Measurements from ENCODE around the gene BCAS3. TPM values are rescaled to one million over a fixed set of nuclear protein-coding genes. Genes with fewer than 3 reads are reported as not detected.

BCAS3 gene
- total RNA-seq, 2 experiments from 2014 or later = 20.1 to 31.8 TPM

DNA sequence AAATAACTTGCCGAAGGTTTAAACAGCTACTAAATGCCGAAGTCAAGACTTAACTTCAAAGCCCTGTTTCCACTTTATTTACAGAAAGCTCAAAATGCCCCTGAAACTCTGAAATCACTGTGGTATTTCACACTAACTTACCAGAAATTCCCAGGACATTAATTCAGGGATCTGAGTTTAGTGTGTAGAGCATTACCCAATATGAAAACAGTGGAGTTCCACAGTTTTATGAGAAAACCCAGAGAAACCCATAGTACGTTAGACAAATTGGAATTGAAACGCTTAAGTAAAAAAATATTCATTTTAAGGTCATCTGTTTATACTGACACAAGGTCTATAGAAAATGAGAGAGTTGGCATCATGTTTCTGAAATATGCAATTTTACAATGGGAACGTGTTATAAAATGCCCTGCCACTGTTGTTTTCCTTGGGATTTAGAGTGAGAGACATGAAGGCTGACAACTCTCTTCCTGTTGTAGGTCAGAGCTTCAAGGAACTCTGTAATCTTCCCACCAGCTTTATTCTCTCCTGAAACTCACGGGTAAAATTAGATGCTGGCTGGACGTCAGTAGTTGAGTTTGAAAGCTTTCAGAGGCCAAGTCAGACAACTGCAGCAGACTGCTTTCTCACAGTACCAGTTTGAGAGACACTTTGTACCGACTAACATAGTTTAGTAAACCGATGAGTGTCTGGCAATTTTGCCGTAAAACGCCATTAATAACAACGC lies 582.6 kb downstream of the BCAS3 start:
- Mint-ChIP-seq H3K27ac (no peak overlapping the region), H3K4me1 (ENCODE audit: low read depth) (no peaks in the 10 kb centered on the region), H3K36me3 (ENCODE audit: low read depth) (no peaks in the 10 kb centered on the region), H3K9me3 (no peaks in the 10 kb centered on the region), H3K4me3 (no peak overlapping the region), H3K27me3 (no peaks in the 10 kb centered on the region)
- no peak for ATAC-seq (ENCODE audit: poor library complexity)
- no peak for DNase-seq
- ChIA-PET POLR2A (no interaction called here), CTCF (no interaction called here)
- Histone ChIP-seq H3K4me1 (ENCODE audit: insufficient read depth, low read length) (no peaks in the 10 kb centered on the region), H3K4me3 (ENCODE audit: low read length) (no peak overlapping the region), H3K36me3 (ENCODE audit: insufficient read depth, low read length) (no peaks in the 10 kb centered on the region), H3K27ac (ENCODE audit: low read depth in 1 of 2, low read length in 2 of 2) (no peak overlapping the region), H3K9me3 (ENCODE audit: control insufficient read depth in 1 of 2, insufficient read depth in 1 of 2, low read length in 2 of 2) (no peaks in the 10 kb centered on the region), H3K27me3 (ENCODE audit: control insufficient read depth in 1 of 2, insufficient read depth in 2 of 2, low read length in 2 of 2) (no peaks in the 10 kb centered on the region)
- TF ChIP-seq, protein P1, sequence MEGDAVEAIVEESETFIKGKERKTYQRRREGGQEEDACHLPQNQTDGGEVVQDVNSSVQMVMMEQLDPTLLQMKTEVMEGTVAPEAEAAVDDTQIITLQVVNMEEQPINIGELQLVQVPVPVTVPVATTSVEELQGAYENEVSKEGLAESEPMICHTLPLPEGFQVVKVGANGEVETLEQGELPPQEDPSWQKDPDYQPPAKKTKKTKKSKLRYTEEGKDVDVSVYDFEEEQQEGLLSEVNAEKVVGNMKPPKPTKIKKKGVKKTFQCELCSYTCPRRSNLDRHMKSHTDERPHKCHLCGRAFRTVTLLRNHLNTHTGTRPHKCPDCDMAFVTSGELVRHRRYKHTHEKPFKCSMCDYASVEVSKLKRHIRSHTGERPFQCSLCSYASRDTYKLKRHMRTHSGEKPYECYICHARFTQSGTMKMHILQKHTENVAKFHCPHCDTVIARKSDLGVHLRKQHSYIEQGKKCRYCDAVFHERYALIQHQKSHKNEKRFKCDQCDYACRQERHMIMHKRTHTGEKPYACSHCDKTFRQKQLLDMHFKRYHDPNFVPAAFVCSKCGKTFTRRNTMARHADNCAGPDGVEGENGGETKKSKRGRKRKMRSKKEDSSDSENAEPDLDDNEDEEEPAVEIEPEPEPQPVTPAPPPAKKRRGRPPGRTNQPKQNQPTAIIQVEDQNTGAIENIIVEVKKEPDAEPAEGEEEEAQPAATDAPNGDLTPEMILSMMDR (IDR thresholded peaks at IDR 0.05) = no peak
- intact Hi-C loops (cut with DNase I, micrococcal nuclease) = no loop called here

DNA sequence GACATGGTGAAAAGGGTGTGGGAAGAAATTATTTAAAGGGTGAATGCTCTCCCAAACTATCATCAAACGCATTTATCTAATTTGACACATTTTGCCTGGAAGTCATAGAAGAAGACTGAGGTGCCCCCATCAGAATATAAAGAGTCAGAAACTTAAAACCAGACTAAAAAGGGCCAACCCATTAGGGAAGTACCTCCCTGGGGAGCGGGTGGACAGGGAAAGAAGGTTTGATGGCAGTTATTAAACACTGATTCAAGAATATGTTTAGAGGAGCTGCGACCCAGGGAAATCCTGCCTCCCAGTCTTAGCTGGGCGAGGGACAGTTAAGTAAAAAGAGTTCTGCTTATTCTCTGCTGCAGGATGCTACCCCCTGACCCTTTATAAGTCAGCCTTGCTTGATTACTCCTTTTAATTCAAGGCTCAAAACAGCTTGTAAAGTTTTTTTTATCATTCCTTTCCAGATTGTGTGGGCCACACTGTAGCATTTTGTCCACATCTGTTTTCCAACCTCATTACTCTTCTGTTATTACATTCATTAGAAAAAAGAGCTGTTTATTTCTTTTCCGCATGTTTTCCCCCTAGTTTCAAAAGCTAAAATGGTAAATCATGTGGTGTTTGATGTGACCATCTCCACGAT lies 583.5 kb downstream of the BCAS3 start:
- POLR2A ChIA-PET = no interaction called here
- CTCF ChIA-PET = no interaction called here
- H3K9me3 Mint-ChIP-seq = no peaks in the 10 kb centered on the region

DNA sequence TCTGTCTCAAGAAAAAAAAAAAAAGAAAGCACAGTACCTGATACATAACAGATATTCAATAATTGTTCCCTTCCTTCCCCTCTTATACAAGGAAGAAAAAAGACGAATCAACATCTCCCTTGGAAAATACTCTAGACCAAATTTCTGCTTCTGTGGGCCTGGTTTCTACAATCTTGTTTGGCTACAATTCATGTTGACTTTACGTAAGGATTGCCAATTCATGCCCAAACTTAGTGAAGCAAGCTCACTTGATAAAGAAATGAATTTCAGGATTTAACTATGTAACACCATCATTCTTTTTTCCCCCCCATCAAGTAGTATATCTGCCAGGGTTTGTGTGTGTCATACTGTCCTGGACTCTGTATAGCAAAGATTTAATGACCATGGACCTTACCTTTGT lies 587.7 kb downstream of the BCAS3 start:
- Histone ChIP-seq H3K9me3 (ENCODE audit: control insufficient read depth in 1 of 2, insufficient read depth in 1 of 2, low read length in 2 of 2) (no peaks in the 10 kb centered on the region), H3K27me3 (ENCODE audit: control insufficient read depth in 1 of 2, insufficient read depth in 2 of 2, low read length in 2 of 2) (no peaks in the 10 kb centered on the region), H3K4me1 (ENCODE audit: insufficient read depth, low read length) (no peaks in the 10 kb centered on the region), H3K36me3 (ENCODE audit: insufficient read depth, low read length) (no peaks in the 10 kb centered on the region), H3K27ac (ENCODE audit: low read depth in 1 of 2, low read length in 2 of 2) (no peak overlapping the region), H3K4me3 (ENCODE audit: low read length) (no peak overlapping the region)
- ATAC-seq (ENCODE audit: poor library complexity) = no peak
- intact Hi-C loops (cut with DNase I, micrococcal nuclease) = no loop called here
- TF ChIP-seq, protein P1 (IDR thresholded peaks at IDR 0.05) = no peak
- no peaks in the 10 kb centered on the region for H3K27me3 Mint-ChIP-seq
- H3K4me1 Mint-ChIP-seq (ENCODE audit: low read depth) = no peaks in the 10 kb centered on the region
- ChIA-PET CTCF (no interaction called here), POLR2A (no interaction called here)
- H3K36me3 Mint-ChIP-seq (ENCODE audit: low read depth) = no peaks in the 10 kb centered on the region
- no peak overlapping the region for H3K27ac Mint-ChIP-seq
- no peaks in the 10 kb centered on the region for H3K9me3 Mint-ChIP-seq
- no peak overlapping the region for H3K4me3 Mint-ChIP-seq
- DNase-seq = no peak

More for the DNA sequence above, 583.5 kb downstream of the BCAS3 start:
- Histone ChIP-seq H3K36me3 (ENCODE audit: insufficient read depth, low read length) (no peaks in the 10 kb centered on the region), H3K27me3 (ENCODE audit: control insufficient read depth in 1 of 2, insufficient read depth in 2 of 2, low read length in 2 of 2) (no peaks in the 10 kb centered on the region), H3K4me1 (ENCODE audit: insufficient read depth, low read length) (no peaks in the 10 kb centered on the region), H3K27ac (ENCODE audit: low read depth in 1 of 2, low read length in 2 of 2) (no peak overlapping the region), H3K4me3 (ENCODE audit: low read length) (no peak overlapping the region), H3K9me3 (ENCODE audit: control insufficient read depth in 1 of 2, insufficient read depth in 1 of 2, low read length in 2 of 2) (no peaks in the 10 kb centered on the region)
- intact Hi-C loops (cut with DNase I, micrococcal nuclease) = no loop called here
- DNase-seq (no peak), ATAC-seq (ENCODE audit: poor library complexity) (no peak)
- H3K4me1 Mint-ChIP-seq (ENCODE audit: low read depth) = no peaks in the 10 kb centered on the region
- TF ChIP-seq, protein P1 (IDR thresholded peaks at IDR 0.05) = no peak
- no peaks in the 10 kb centered on the region for H3K36me3 Mint-ChIP-seq (ENCODE audit: low read depth)
- no peaks in the 10 kb centered on the region for H3K27me3 Mint-ChIP-seq
- no peak overlapping the region for H3K4me3 Mint-ChIP-seq
- H3K27ac Mint-ChIP-seq = no peak overlapping the region
